ENCODE data around the gene PDE4D.

- TF ChIP-seq MAX (IDR thresholded peaks at IDR 0.05; ENCODE audit: insufficient read depth, insufficient read length), result no peak
- TF ChIP-seq POLR2AphosphoS5 (IDR thresholded peaks at IDR 0.05; ENCODE audit: insufficient read depth, low read depth, low read length), result no peak
- no peak for TF ChIP-seq CTCF (IDR thresholded peaks at IDR 0.05; ENCODE audit: extremely low read depth in 1 of 2, insufficient read depth in 1 of 2, low read depth in 1 of 2, low read length in 2 of 2)
- TF ChIP-seq EZH2 (IDR thresholded peaks at IDR 0.05; ENCODE audit: borderline replicate concordance, low read depth, low read length, severe bottlenecking), result no peak
- TF ChIP-seq POLR2A (IDR thresholded peaks at IDR 0.05; ENCODE audit: low read depth, low read length), result no peak
- no peak for TF ChIP-seq FOS (IDR thresholded peaks at IDR 0.05; ENCODE audit: borderline replicate concordance, insufficient read depth, low read length)
- TF ChIP-seq JUN (IDR thresholded peaks at IDR 0.05; ENCODE audit: borderline replicate concordance, insufficient read depth, insufficient read length, low read depth), result no peak
- no peak for TF ChIP-seq MYC (IDR thresholded peaks at IDR 0.05; ENCODE audit: low read depth, low read length)
- no peak for TF ChIP-seq GATA2 (IDR thresholded peaks at IDR 0.05; ENCODE audit: insufficient read depth, insufficient read length, low read depth, low read length)
These were observed 884.6 kb downstream of the PDE4D start for GRCh38 chr5:59008816-59009473.

All from endothelial cell of umbilical vein (primary cell).